ENCODE data around the gene FAM200B. TPM values are rescaled to one million over a fixed set of nuclear protein-coding genes. Genes with fewer than 3 reads are reported as not detected.

The FAM200B gene
- total and polyA plus RNA-seq, 11 donors = 23.2 to 37.7 (median 32.2) TPM

DNA sequence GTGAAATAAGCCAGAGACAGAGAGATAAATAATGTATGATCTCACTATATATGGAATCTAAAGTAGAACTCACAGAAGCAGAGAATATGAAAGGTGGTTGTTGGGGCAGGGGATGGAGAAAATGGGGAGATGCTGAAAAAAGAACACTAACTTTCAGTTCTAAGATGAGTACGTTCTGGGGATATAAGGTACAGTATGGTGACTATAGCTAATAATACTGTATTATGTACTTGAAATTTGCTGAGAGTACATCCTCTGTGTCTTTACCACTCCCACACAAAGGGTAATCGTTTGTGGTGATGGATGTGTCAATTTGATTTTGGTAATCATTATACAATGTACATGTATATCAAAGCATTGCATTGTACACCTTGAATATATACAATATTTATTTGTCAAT is 33.0 kb upstream of the FAM200B start:
- WGBS, 4 donors = 44 to 62% (median 58%) methylated on average over 2 of the region's 2 CpGs
- ATAC-seq (no peak), DNase-seq (no peak)
- intact Hi-C loops (cut with DNase I) = loop anchor here in 5 of 10 donors (2.0 to 10.0 kb wide), 5 partner anchors 154 to 411 kb away; no protein-coding TSS in a partner anchor
- TF ChIP-seq POLR2A (IDR thresholded peaks at IDR 0.05) = no peak
- no peak for TF ChIP-seq CTCF (IDR thresholded peaks at IDR 0.05)
- no peak overlapping the region for H3K4me3 ChIP-seq
- H3K27me3 ChIP-seq = no peaks in the 10 kb centered on the region
- H3K9me3 ChIP-seq = no peaks in the 10 kb centered on the region
- H3K4me1 ChIP-seq = peaks cover 6 to 90% (median 56%) of the 10 kb centered on the region in 12 donors
- peaks cover 0 to 6% (median 0%) of the 10 kb centered on the region in 9 donors for H3K36me3 ChIP-seq
- peak overlapping the region in 1 of 12 donors; percentile 98 for H3K27ac ChIP-seq

- peaks cover 6 to 81% (median 51%) of the 10 kb centered on the region in 12 donors for H3K4me1 ChIP-seq
Measured at GRCh38 chr4:15649914-15650545, 31.6 kb upstream of the FAM200B start.

DNA sequence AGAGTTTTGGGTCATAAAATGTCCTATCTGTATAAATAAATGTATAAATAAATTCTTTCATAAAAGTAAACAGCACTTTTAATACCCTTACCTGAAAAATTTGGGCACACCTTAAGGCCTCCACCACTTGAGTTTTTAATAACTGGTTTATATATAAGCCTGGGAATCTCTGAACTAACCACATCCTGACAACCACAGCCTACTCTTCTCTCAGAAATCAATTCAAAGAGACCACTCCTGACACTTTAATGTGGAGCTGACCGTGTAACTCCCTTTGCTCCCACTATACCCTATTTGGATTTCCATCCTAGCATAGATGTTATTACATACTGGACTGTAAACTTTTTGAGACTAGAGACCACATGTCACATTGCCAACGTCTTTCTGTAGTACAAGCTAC is 30.0 kb upstream of the FAM200B start:
- intact Hi-C loops (cut with DNase I) = loop anchor here in 6 of 10 donors (5.0 to 10.0 kb wide), 4 partner anchors 169 to 647 kb away; partner anchors contain the start of gene CPEB2 (in 1 of the 6)
- WGBS, 4 donors = 11 to 24% (median 20%) methylated on average over 2 of the region's 2 CpGs
- Histone ChIP-seq H3K4me1 (peaks cover 6 to 84% (median 55%) of the 10 kb centered on the region in 12 donors), H3K4me3 (peak overlapping the region in 6 of 12 donors; percentile 2 to 77 (median 42)), H3K36me3 (no peaks in the 10 kb centered on the region), H3K27me3 (no peaks in the 10 kb centered on the region), H3K9me3 (no peaks in the 10 kb centered on the region), H3K27ac (peak overlapping the region in 11 of 12 donors; percentile 38 to 100 (median 99))
- DNase-seq (no peak), ATAC-seq (no peak)
- no peak for TF ChIP-seq POLR2A (IDR thresholded peaks at IDR 0.05)
- TF ChIP-seq CTCF (IDR thresholded peaks at IDR 0.05) = no peak

More at GRCh38 chr4:15649914-15650545, 31.6 kb upstream of the FAM200B start:
- peak overlapping the region in 5 of 12 donors; percentile 10 to 98 (median 15) for H3K27ac ChIP-seq
- H3K36me3 ChIP-seq = no peaks in the 10 kb centered on the region
- H3K4me3 ChIP-seq = no peak overlapping the region
- WGBS, 4 donors = 33 to 44% (median 35%) methylated on average over 5 of the region's 5 CpGs
- H3K9me3 ChIP-seq = no peaks in the 10 kb centered on the region
- no peaks in the 10 kb centered on the region for H3K27me3 ChIP-seq
- intact Hi-C loops (cut with DNase I) = loop anchor here in 9 of 10 donors (2.0 to 10.0 kb wide), 8 partner anchors 155 to 645 kb away; partner anchors contain the start of gene CPEB2 (in 1 of the 9)
- no peak for TF ChIP-seq POLR2A (IDR thresholded peaks at IDR 0.05)
- TF ChIP-seq CTCF (IDR thresholded peaks at IDR 0.05) = peak; percentile 43 to 75 (median 62)
- peak in 2 of 5 donors; percentile 35 to 40 for DNase-seq
- ATAC-seq = peak; percentile 43 to 75 (median 68)

- Histone ChIP-seq H3K9me3 (no peaks in the 10 kb centered on the region), H3K4me3 (peak overlapping the region in 6 of 12 donors; percentile 72 to 86 (median 76)), H3K27me3 (no peaks in the 10 kb centered on the region), H3K36me3 (no peaks in the 10 kb centered on the region), H3K4me1 (peaks cover 6 to 85% (median 55%) of the 10 kb centered on the region in 12 donors), H3K27ac (peak overlapping the region in 11 of 12 donors; percentile 38 to 100 (median 99))
- no peak for ATAC-seq
- DNase-seq = no peak
- TF ChIP-seq CTCF (IDR thresholded peaks at IDR 0.05) (no peak), POLR2A (IDR thresholded peaks at IDR 0.05) (no peak)
- WGBS, 4 donors = 76 to 85% (median 82%) methylated on average over 1 of the region's 1 CpG
- intact Hi-C loops (cut with DNase I) = loop anchor here in 6 of 10 donors (5.0 to 10.0 kb wide), 4 partner anchors 170 to 647 kb away; partner anchors contain the start of gene CPEB2 (in 1 of the 6)
Measured at GRCh38 chr4:15652191-15652590, 29.4 kb upstream of the FAM200B start.
